ENCODE data around the gene GPR162. TPM values are rescaled to one million over a fixed set of nuclear protein-coding genes. Genes with fewer than 3 reads are reported as not detected.

GPR162 gene
- total and polyA plus RNA-seq, 2 of the 4 experiments (the other 2 are of a cell fraction): 2.9 to 6.0 TPM

GRCh38 chr12:6869049-6870021 is 47.7 kb downstream of the GPR162 start:
- Histone ChIP-seq H2AK9ac (replicated peaks; ENCODE audit: low read depth, low read length, poor library complexity) (peak overlapping the region; percentile 100), H3K56ac (ENCODE audit: extremely low read depth, insufficient read depth, low read length) (0 out of 2 replicates have a peak overlapping the region, but pooled peaks have one; percentile 14), H3K9me1 (ENCODE audit: insufficient read depth, low read length) (0 out of 2 replicates have a peak, but pooled peaks cover 7% of the 10 kb centered on the region), H2BK5ac (ENCODE audit: low read depth, low read length, poor library complexity, severe bottlenecking) (peak overlapping the region; percentile 23), H3K9me3 (ENCODE audit: control insufficient read depth, insufficient read depth, low read length) (no peaks in the 10 kb centered on the region), H3K4me2 (ENCODE audit: low read depth, low read length) (peak overlapping the region; percentile 94), H3K14ac (replicated peaks; ENCODE audit: low read depth, low read length) (peak overlapping the region; percentile 16; the same call in 1 of the 2 replicates), H3K4me3 (ENCODE audit: insufficient read depth, low read depth, low read length) (peak overlapping the region; percentile 87), H4K20me1 (ENCODE audit: insufficient read depth, low read length) (peaks cover 51% of the 10 kb centered on the region), H2BK120ac (ENCODE audit: low read depth, low read length) (no peak overlapping the region), H3K27ac (ENCODE audit: insufficient read depth, low read length) (peak overlapping the region; percentile 97), H3K27me3 (ENCODE audit: control insufficient read depth, insufficient read depth, low read length) (no peaks in the 10 kb centered on the region), H3K4me1 (ENCODE audit: control insufficient read depth, insufficient read depth, low read length) (peaks cover 19% of the 10 kb centered on the region), H3K36me3 (ENCODE audit: control insufficient read depth, insufficient read depth, low read length) (peaks cover 40% of the 10 kb centered on the region), H2BK15ac (ENCODE audit: low read depth, low read length) (no peak overlapping the region), H2AFZ (replicated peaks; ENCODE audit: low read length, poor library complexity) (no peak overlapping the region), H2AK5ac (ENCODE audit: low read depth, low read length) (0 out of 2 replicates have a peak overlapping the region, but pooled peaks have one; percentile 8), H3K23ac (ENCODE audit: low read depth, low read length) (peak overlapping the region; percentile 67; the same call in 1 of the 2 replicates), H4K91ac (ENCODE audit: insufficient read depth, low read depth, low read length) (no peak overlapping the region), H3K9ac (ENCODE audit: low read depth, low read length) (peak overlapping the region; percentile 100), H2BK20ac (ENCODE audit: low read depth, low read length) (no peak overlapping the region), H3K18ac (ENCODE audit: low read depth, low read length) (no peak overlapping the region), H3K79me1 (ENCODE audit: low read depth in 1 of 2, low read length in 2 of 2) (peaks cover 26 to 64% of the 10 kb centered on the region in 2 experiments), H3K4ac (ENCODE audit: low read depth, low read length) (no peak overlapping the region), H4K8ac (ENCODE audit: low read depth in 2 of 2, low read length in 2 of 2) (no peak overlapping the region; a peak in 1 of 4 replicates), H4K5ac (ENCODE audit: low read depth, low read length) (no peak overlapping the region)
- in situ Hi-C loops (cut with MboI; ENCODE audit: low sequenced_read_pairs) (loop anchor here (5.0 kb wide), 1 partner anchor 93 kb away; no protein-coding TSS in a partner anchor), intact Hi-C loops (cut with micrococcal nuclease) (loop anchor here (1.0 to 5.0 kb wide), 5 partner anchors 17 to 768 kb away; partner anchors contain the start of genes RNU7-1 and USP5), dilution Hi-C loops (cut with HindIII; ENCODE audit: low sequenced_read_pairs, unreplicated experiment) (no loop called here)
- TF ChIP-seq RAD21 (IDR thresholded peaks at IDR 0.05; ENCODE audit: low read length) (peak; percentile 69), SMC3 (IDR thresholded peaks at IDR 0.05; ENCODE audit: low read depth, low read length) (peak; percentile 38; the same call in 1 of the 2 replicates), USF2 (IDR thresholded peaks at IDR 0.05; ENCODE audit: low read depth, low read length) (no peak), RFX5 (IDR thresholded peaks at IDR 0.05; ENCODE audit: low read depth, low read length) (no peak), RCOR1 (IDR thresholded peaks at IDR 0.05; ENCODE audit: insufficient replicate concordance, low read length) (no peak), CTCF (conservative IDR thresholded peaks at IDR 0.05; ENCODE audit: low read depth, low read length) (peak; percentile 77), MXI1 (IDR thresholded peaks at IDR 0.05; ENCODE audit: borderline replicate concordance, low read depth, low read length) (peak; percentile 86)
- CTCF ChIA-PET: interaction anchor here (0.6 to 2.0 kb wide), 4 partner anchors 22 to 256 kb away, joined by 3 to 8 read pairs (median 4); no protein-coding TSS in a partner anchor
- 14% methylated on average over 4 of the region's 12 CpGs; no CpG with 5 or more reads in 1 of the 2 experiments for WGBS, 2 experiments (ENCODE audit: extremely low coverage in 2 of 2, insufficient read length in 1 of 2)
- BruUV-seq (replicated peaks): no TSS peak
- no peak for ATAC-seq (ENCODE audit: low read depth)
- DNase-seq: peak; percentile 70
- POLR2A ChIA-PET (ENCODE audit: unreplicated experiment): interaction anchor here (0.6 to 1.2 kb wide), 2 partner anchors 22 to 56 kb away, joined by 3 to 5 read pairs; no protein-coding TSS in a partner anchor

Measured in IMR-90 (cell line).